H1 (cell line): Measurements from ENCODE around the gene MYO7B. TPM values are rescaled to one million over a fixed set of nuclear protein-coding genes. Genes with fewer than 3 reads are reported as not detected.

Experiments used
- CTCF ChIA-PET: fragments of 300-600 bp; sonication (Branson Sonifier 250); formaldehyde crosslinking; loops from one replicate; lab custom pipeline; 2021; ENCODE audit not compliant: partially characterized antibody; lab: Charles Lee
- POLR2A ChIA-PET: fragments of 300-600 bp; sonication (Branson Sonifier 250); formaldehyde crosslinking; loops from one replicate; lab custom pipeline; 2021; ENCODE audit warnings: inconsistent platforms; ENCODE audit not compliant: partially characterized antibody; lab: Charles Lee
- DNase-seq, 2 experiments: peaks; one replicate each; pipeline versions ENCODE4 v3.0.0 to v3.0.0-alpha.2; 2010 to 2022; ENCODE audit warnings: low spot score in 2 of 2, low read depth in 1 of 2, mixed read lengths in 1 of 2
- FAIRE-seq: peaks from 2 replicates; lab custom pipeline; 2011; peaks lifted over from hg19 to GRCh38; lab: Jason Lieb, UNC
- H2AFZ ChIP-seq: 2 replicates; pipeline ENCODE4 v1.8.1; 2012; ENCODE audit warnings: low read length, inconsistent platforms
- H2AK5ac ChIP-seq: 2 replicates; pipeline ENCODE4 v1.6.1; 2013; ENCODE audit warnings: low read depth, low read length
- H2BK120ac ChIP-seq: replicated peaks from 2 replicates; pipeline ENCODE3; 2013; ENCODE audit warnings: low read depth, low read length, inconsistent platforms
- H2BK12ac ChIP-seq: 2 replicates; pipeline ENCODE4 v1.6.1; 2013; ENCODE audit warnings: low read depth, low read length
- H2BK15ac ChIP-seq: 2 replicates; pipeline ENCODE4 v1.6.1; 2013; ENCODE audit warnings: low read length
- H2BK20ac ChIP-seq: 2 replicates; pipeline ENCODE4 v1.6.1; 2013; ENCODE audit warnings: low read length
- H2BK5ac ChIP-seq: 2 replicates; pipeline ENCODE4 v1.6.1; 2013; ENCODE audit warnings: low read depth, low read length
- H3K14ac ChIP-seq: 2 replicates; pipeline ENCODE4 v1.6.1; 2013; ENCODE audit warnings: inconsistent platforms; ENCODE audit not compliant: insufficient read length
- H3K18ac ChIP-seq: 2 replicates; pipeline ENCODE4 v1.6.1; 2013; ENCODE audit warnings: low read length; ENCODE audit errors: extremely low read depth
- H3K23ac ChIP-seq: 2 replicates; pipeline ENCODE4 v1.6.1; 2013; ENCODE audit warnings: inconsistent platforms; ENCODE audit not compliant: insufficient read length
- H3K23me2 ChIP-seq: 2 replicates; pipeline ENCODE4 v1.6.1; 2013; ENCODE audit warnings: low read depth, low read length
- H3K27ac ChIP-seq: 2 replicates; pipeline ENCODE4 v1.6.1; 2011; ENCODE audit warnings: low read depth, low read length, inconsistent platforms
- H3K27me3 ChIP-seq, 4 experiments: replicated peaks in 1 of 4; 1 replicate in 1 of 4; 2 replicates in 3 of 4; pipeline versions ENCODE4 v1.6.1 to v1.8.1; 2011 to 2013; ENCODE audit warnings: low read length in 3 of 4, mild to moderate bottlenecking in 3 of 4, inconsistent platforms in 2 of 4, mixed read lengths in 2 of 4, moderate library complexity in 1 of 4; ENCODE audit not compliant: control insufficient read depth in 3 of 4, insufficient read depth in 3 of 4; ENCODE audit errors: extremely low read depth in 1 of 4
- H3K36me3 ChIP-seq, 4 experiments: 2 replicates each; pipeline versions ENCODE4 v1.6.1 to v1.8.1; 2011 to 2013; ENCODE audit warnings: mild to moderate bottlenecking in 4 of 4, low read length in 3 of 4, moderate library complexity in 2 of 4, control low read depth in 1 of 4, inconsistent platforms in 1 of 4; ENCODE audit not compliant: insufficient read depth in 4 of 4, control insufficient read depth in 2 of 4
- H3K4ac ChIP-seq: replicated peaks from 2 replicates; pipeline ENCODE3; 2013; ENCODE audit warnings: low read length, low read depth, mixed read lengths, inconsistent platforms; ENCODE audit not compliant: insufficient read length
- H3K4me1 ChIP-seq, 4 experiments: replicated peaks in 1 of 4; 1 replicate in 1 of 4; 2 replicates in 3 of 4; pipeline versions ENCODE4 v1.6.1 to v1.8.1; 2011 to 2013; ENCODE audit warnings: low read length in 3 of 4, inconsistent platforms in 2 of 4, mixed read lengths in 1 of 4; ENCODE audit not compliant: insufficient read depth in 4 of 4, control insufficient read depth in 3 of 4
- H3K4me2 ChIP-seq, 2 experiments: 2 replicates each; pipeline versions ENCODE4 v1.6.1 to v1.8.1; 2011 to 2013; ENCODE audit warnings: low read depth in 2 of 2, low read length in 2 of 2, control low read depth in 1 of 2, inconsistent platforms in 1 of 2, mild to moderate bottlenecking in 1 of 2; ENCODE audit not compliant: insufficient read depth in 1 of 2
- H3K4me3 ChIP-seq, 4 experiments: fragments of 200-600, 300-600 bp in 1 of 4; sonication (generic), shearing (Covaris generic), sonication (Bioruptor Twin) in 1 of 4; 2 replicates each; pipeline versions ENCODE4 v1.5.1 to v1.8.1; 2011 to 2016; ENCODE audit warnings: low read length in 4 of 4, low read depth in 3 of 4, control low read depth in 2 of 4, inconsistent platforms in 2 of 4, mild to moderate bottlenecking in 2 of 4, mixed read lengths in 1 of 4, moderate library complexity in 1 of 4; ENCODE audit not compliant: insufficient read depth in 2 of 4; ENCODE audit errors: extremely low read depth in 1 of 4
- H3K56ac ChIP-seq: replicated peaks from 2 replicates; pipeline ENCODE3; 2013; ENCODE audit warnings: low read depth, mild to moderate bottlenecking, mixed read lengths, low read length, inconsistent platforms; ENCODE audit not compliant: insufficient read length
- H3K79me1 ChIP-seq: 2 replicates; pipeline ENCODE4 v1.6.1; 2013; ENCODE audit warnings: low read depth, low read length, control low read depth
- H3K79me2 ChIP-seq, 2 experiments: 2 replicates each; pipeline versions ENCODE4 v1.6.1 to v1.8.1; 2012 to 2013; ENCODE audit warnings: low read length in 2 of 2, mild to moderate bottlenecking in 2 of 2, inconsistent platforms in 1 of 2; ENCODE audit not compliant: insufficient read depth in 2 of 2, control insufficient read depth in 1 of 2
- H3K9ac ChIP-seq, 4 experiments: replicated peaks in 1 of 4; 1 replicate in 1 of 4; 2 replicates in 3 of 4; pipeline versions ENCODE4 v1.6.1 to v1.8.1; 2011 to 2013; ENCODE audit warnings: low read depth in 3 of 4, low read length in 3 of 4, control low read depth in 2 of 4, mild to moderate bottlenecking in 2 of 4, moderate library complexity in 2 of 4, inconsistent platforms in 1 of 4; ENCODE audit errors: extremely low read depth in 1 of 4
- H3K9me3 ChIP-seq, 2 experiments: 2 replicates each; pipeline versions ENCODE4 v1.6.1 to v1.8.1; 2012 to 2013; ENCODE audit warnings: mild to moderate bottlenecking in 2 of 2, moderate library complexity in 2 of 2, control low read depth in 1 of 2, inconsistent platforms in 1 of 2, low read depth in 1 of 2, low read length in 1 of 2, mixed read lengths in 1 of 2; ENCODE audit not compliant: insufficient read depth in 2 of 2
- H4K20me1 ChIP-seq, 2 experiments: replicated peaks in 1 of 2; 2 replicates each; pipeline versions ENCODE3 to v1.8.1; 2011 to 2013; ENCODE audit warnings: inconsistent platforms in 2 of 2, low read length in 2 of 2, mild to moderate bottlenecking in 1 of 2; ENCODE audit not compliant: insufficient read depth in 2 of 2, control insufficient read depth in 1 of 2
- H4K5ac ChIP-seq: 2 replicates; pipeline ENCODE4 v1.6.1; 2013; ENCODE audit warnings: low read length, low read depth, mixed read lengths, inconsistent platforms; ENCODE audit not compliant: insufficient read length
- H4K8ac ChIP-seq: 2 replicates; pipeline ENCODE4 v1.8.0; 2013; ENCODE audit warnings: mild to moderate bottlenecking, moderate library complexity, low read length, inconsistent platforms; ENCODE audit not compliant: insufficient read depth; ENCODE audit errors: extremely low read depth
- H4K91ac ChIP-seq: replicated peaks from 2 replicates; pipeline ENCODE3; 2013; ENCODE audit warnings: low read length, mixed read lengths, inconsistent platforms; ENCODE audit not compliant: insufficient read length
- TBP ChIP-seq: IDR thresholded peaks from 2 replicates; pipeline ENCODE4 v1.6.1; 2011; ENCODE audit warnings: low read depth, low read length, improper control_type of control experiment
- TCF12 ChIP-seq: IDR thresholded peaks from 2 replicates; pipeline ENCODE4 v1.6.1; 2011; ENCODE audit warnings: low read depth, mild to moderate bottlenecking, low read length
- YY1 ChIP-seq: IDR thresholded peaks from 2 replicates; pipeline ENCODE4 v1.6.1; 2011; ENCODE audit warnings: low read depth, mild to moderate bottlenecking, low read length
- WGBS, 2 experiments: shearing (Covaris generic) in 1 of 2; methylation state at CpG; one replicate each; pipeline versions ENCODE4 v1.1.6 to v1.1.7; 2013 to 2015; ENCODE audit warnings: low lambda C conversion rate in 2 of 2, mixed read lengths in 2 of 2, inconsistent platforms in 1 of 2, low coverage in 1 of 2, missing lambda C conversion rate in 1 of 2; ENCODE audit not compliant: insufficient replicate concordance in 2 of 2, insufficient coverage in 1 of 2, insufficient read length in 1 of 2; ENCODE audit errors: extremely low coverage in 1 of 2, missing lambda C conversion rate in 1 of 2; 5-methylcytosine and 5-hydroxymethylcytosine counted together
- polyA plus RNA-seq, 7 experiments: library from polyadenylated mRNA; depleted of rRNA in 3 of 7; stranded (reverse) in 5 of 7; unstranded in 2 of 7; fragments of >200 nt in 5 of 7; fragments of 200-250 nt in 2 of 7; gene quantifications; 1 replicate in 5 of 7; 2 replicates in 1 of 7; 4 replicates in 1 of 7; pipeline versions ENCODE4 v1.2.1 to v1.2.3, GENCODE V29; 2011 to 2013; ENCODE audit warnings: missing spikeins in 2 of 7, mixed read lengths in 2 of 7
- total RNA-seq: library from RNA; stranded (reverse); fragmentation: NEBNext Ultra II Directional; extraction: Animal tissue kit (Norgen Biotek cat#: 25700); gene quantifications from 2 replicates; pipeline ENCODE4 v1.2.1, GENCODE V29; 2021

The MYO7B gene
- total and polyA plus RNA-seq, 2 of the 8 experiments (the other 6 are each of a cell fraction or from before 2014, with no cell fraction given), result not detected

- 90% methylated on average over 6 of the region's 6 CpGs; no CpG with 5 or more reads in 1 of the 2 experiments for WGBS, 2 experiments
- Histone ChIP-seq H3K27ac (no peak overlapping the region), H4K91ac (no peak overlapping the region), H3K4me3 (no peak overlapping the region), H3K18ac (no peak overlapping the region), H3K23me2 (no peaks in the 10 kb centered on the region), H3K36me3 (no peaks in the 10 kb centered on the region), H3K9me3 (no peaks in the 10 kb centered on the region), H2AK5ac (no peak overlapping the region), H2BK5ac (no peak overlapping the region), H3K23ac (no peak overlapping the region), H3K9ac (no peak overlapping the region), H3K4me2 (no peak overlapping the region), H2BK15ac (peak overlapping the region; percentile 65; the same call in 1 of the 2 replicates), H2BK20ac (no peak overlapping the region), H2AFZ (no peak overlapping the region), H2BK12ac (no peak overlapping the region), H3K56ac (no peak overlapping the region), H3K14ac (no peak overlapping the region), H4K20me1 (no peaks in the 10 kb centered on the region), H3K79me2 (no peaks in the 10 kb centered on the region), H3K4ac (no peak overlapping the region), H4K5ac (no peak overlapping the region), H4K8ac (no peak overlapping the region; the same call in none of the 2 replicates), H3K79me1 (0 out of 2 replicates have a peak, but pooled peaks cover 3% of the 10 kb centered on the region), H2BK120ac (no peak overlapping the region), H3K4me1 (peaks cover 0 to 5% (median under 1%) of the 10 kb centered on the region in 4 experiments; a peak in 2 of 7 replicates), H3K27me3 (peaks cover 0 to 2% (median 0%) of the 10 kb centered on the region in 4 experiments; a peak in 1 of 7 replicates)
- ChIA-PET CTCF (interaction anchor here (0.9 to 13.7 kb wide), 6 partner anchors 8 to 56 kb away, joined by 3 to 160 read pairs (median 4); partner anchors contain the start of gene LIMS2), POLR2A (interaction anchor here (0.9 to 1.6 kb wide), 2 partner anchors 27 to 53 kb away, joined by 3 to 4 read pairs; partner anchors contain the start of gene SFT2D3)
- no peak for DNase-seq
- no peak for FAIRE-seq
- TF ChIP-seq TBP, result no peak
- no peak for TF ChIP-seq TCF12
- no peak for TF ChIP-seq YY1
Measured at GRCh38 chr2:127648321-127648720, 112.8 kb downstream of the MYO7B start.
